Esophagus muscularis mucosa (tissue), 4 donors: Measurements from ENCODE around the gene CNFN. TPM values are rescaled to one million over a fixed set of nuclear protein-coding genes. Genes with fewer than 3 reads are reported as not detected.

Source experiments
- DNase-seq: peaks from one replicate; pipeline ENCODE4 v3.0.0-alpha.2; 2017; ENCODE audit errors: extremely low spot score
- H3K27ac ChIP-seq, 4 donors: fragments of 200-600 bp; sonication (generic); replicated peaks in 1 of 4; 1 replicate in 3 of 4; 2 replicates in 1 of 4; pipeline ENCODE4 v1.5.1; 2016 to 2019; ENCODE audit warnings: mild to moderate bottlenecking in 1 of 4
- H3K27me3 ChIP-seq, 4 donors: fragments of 200-600 bp; sonication (generic); one replicate each; pipeline versions ENCODE4 v1.5.1 to v1.6.0; 2016 to 2019
- H3K36me3 ChIP-seq, 4 donors: fragments of 200-600 bp; sonication (generic); one replicate each; pipeline ENCODE4 v1.5.1; 2016 to 2019
- H3K4me1 ChIP-seq, 4 donors: fragments of 200-600 bp; sonication (generic); one replicate each; pipeline ENCODE4 v1.5.1; 2016 to 2019
- H3K4me3 ChIP-seq, 4 donors: fragments of 200-600 bp; sonication (generic); 1 replicate in 2 of 4; 2 replicates in 2 of 4; pipeline ENCODE4 v1.5.1; 2016 to 2019; ENCODE audit warnings: mild to moderate bottlenecking in 4 of 4, moderate library complexity in 1 of 4
- H3K9me3 ChIP-seq, 4 donors: fragments of 200-600 bp; sonication (generic); 1 replicate in 3 of 4; 2 replicates in 1 of 4; pipeline ENCODE4 v1.5.1; 2016 to 2019
- EP300 ChIP-seq: sonication (generic); formaldehyde crosslinking; IDR thresholded peaks from one replicate; pipeline ENCODE4 v1.6.1; 2017; ENCODE audit warnings: antibody characterized with exemption
- POLR2A ChIP-seq: fragments of 450-650 bp; IDR thresholded peaks from one replicate; pipeline ENCODE4 v1.6.1; 2017; ENCODE audit warnings: antibody characterized with exemption, moderate library complexity, mild to moderate bottlenecking, low read depth
- POLR2AphosphoS5 ChIP-seq, 2 donors: sonication (generic); formaldehyde crosslinking; IDR thresholded peaks; one replicate each; pipeline ENCODE4 v1.6.1; 2017; ENCODE audit warnings: antibody characterized with exemption in 2 of 2
- WGBS: methylation state at CpG from one replicate; pipeline ENCODE4 v1.1.5; 2018; 5-methylcytosine and 5-hydroxymethylcytosine counted together
- intact Hi-C: fragments of 100-400 bp; cut with DNase I; formaldehyde crosslinking; loops from one replicate; pipeline ENCODE4 v1.15.1; 2023
- total RNA-seq, 4 donors: library from RNA; depleted of rRNA; stranded (reverse); fragments of >200 nt; gene quantifications; one replicate each; pipeline versions ENCODE4 v1.1.0 to v1.2.1, GENCODE V29; 2016
- TF ChIP-seq, protein P1 (sequence below), 3 experiments: fragments of 200-600 bp in 2 of 3; fragments of 450-650 bp in 1 of 3; sonication (generic) in 2 of 3; IDR thresholded peaks; one replicate each; pipeline ENCODE4 v1.5.1; 2017 to 2019; ENCODE audit warnings: antibody characterized with exemption in 3 of 3, mild to moderate bottlenecking in 2 of 3, moderate library complexity in 1 of 3

The CNFN gene, protein sequence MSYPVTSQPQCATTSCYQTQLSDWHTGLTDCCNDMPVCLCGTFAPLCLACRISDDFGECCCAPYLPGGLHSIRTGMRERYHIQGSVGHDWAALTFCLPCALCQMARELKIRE
- total RNA-seq = 1 to 10 TPM in 1 of 4 donors, under 1 TPM in 1, not detected in 2; 0.92 to 2.5 TPM

DNA sequence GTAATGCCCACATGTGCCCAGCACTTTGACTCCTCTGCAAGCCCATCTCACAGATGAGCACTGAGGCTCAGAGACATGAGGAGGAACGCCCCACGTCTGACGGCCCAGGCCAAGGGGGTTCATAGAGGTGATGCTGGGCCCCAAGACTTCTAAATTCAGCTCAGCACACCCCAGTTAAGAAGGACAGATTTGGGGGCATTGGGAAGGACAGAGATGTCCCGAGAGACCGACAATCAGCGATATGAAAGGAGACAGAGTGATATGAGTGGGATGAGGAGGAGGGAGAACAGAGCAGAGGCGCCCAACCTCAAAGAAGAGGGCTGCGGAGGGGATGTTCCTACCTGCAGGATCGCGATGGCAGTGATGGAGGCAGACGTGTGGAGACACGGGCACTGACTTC, at the start of gene CNFN:
CNFN (minus strand) TSS at position 399 of the 400 bp plus-strand sequence. CDS start 1,260 bp downstream, outside the sequence.
- Histone ChIP-seq H3K9me3 (no peaks in the 10 kb centered on the region), H3K36me3 (no peaks in the 10 kb centered on the region), H3K4me3 (no peak within 1 kb of the TSS), H3K4me1 (peaks cover 5 to 10% (median 10%) of the 10 kb centered on the region in 4 donors), H3K27ac (no peak within 1 kb of the TSS), H3K27me3 (peaks cover 0 to 64% (median 22%) of the 10 kb centered on the region in 4 donors)
- DNase-seq = no peak
- intact Hi-C loops = no loop called here
- TF ChIP-seq POLR2A (no peak), EP300 (no peak), POLR2AphosphoS5 (IDR thresholded peaks at IDR 0.05) (no peak)
- TF ChIP-seq, protein P1, sequence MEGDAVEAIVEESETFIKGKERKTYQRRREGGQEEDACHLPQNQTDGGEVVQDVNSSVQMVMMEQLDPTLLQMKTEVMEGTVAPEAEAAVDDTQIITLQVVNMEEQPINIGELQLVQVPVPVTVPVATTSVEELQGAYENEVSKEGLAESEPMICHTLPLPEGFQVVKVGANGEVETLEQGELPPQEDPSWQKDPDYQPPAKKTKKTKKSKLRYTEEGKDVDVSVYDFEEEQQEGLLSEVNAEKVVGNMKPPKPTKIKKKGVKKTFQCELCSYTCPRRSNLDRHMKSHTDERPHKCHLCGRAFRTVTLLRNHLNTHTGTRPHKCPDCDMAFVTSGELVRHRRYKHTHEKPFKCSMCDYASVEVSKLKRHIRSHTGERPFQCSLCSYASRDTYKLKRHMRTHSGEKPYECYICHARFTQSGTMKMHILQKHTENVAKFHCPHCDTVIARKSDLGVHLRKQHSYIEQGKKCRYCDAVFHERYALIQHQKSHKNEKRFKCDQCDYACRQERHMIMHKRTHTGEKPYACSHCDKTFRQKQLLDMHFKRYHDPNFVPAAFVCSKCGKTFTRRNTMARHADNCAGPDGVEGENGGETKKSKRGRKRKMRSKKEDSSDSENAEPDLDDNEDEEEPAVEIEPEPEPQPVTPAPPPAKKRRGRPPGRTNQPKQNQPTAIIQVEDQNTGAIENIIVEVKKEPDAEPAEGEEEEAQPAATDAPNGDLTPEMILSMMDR (IDR thresholded peaks at IDR 0.05) = no peak
- WGBS = 56% methylated on average over 12 of the region's 12 CpGs

DNA sequence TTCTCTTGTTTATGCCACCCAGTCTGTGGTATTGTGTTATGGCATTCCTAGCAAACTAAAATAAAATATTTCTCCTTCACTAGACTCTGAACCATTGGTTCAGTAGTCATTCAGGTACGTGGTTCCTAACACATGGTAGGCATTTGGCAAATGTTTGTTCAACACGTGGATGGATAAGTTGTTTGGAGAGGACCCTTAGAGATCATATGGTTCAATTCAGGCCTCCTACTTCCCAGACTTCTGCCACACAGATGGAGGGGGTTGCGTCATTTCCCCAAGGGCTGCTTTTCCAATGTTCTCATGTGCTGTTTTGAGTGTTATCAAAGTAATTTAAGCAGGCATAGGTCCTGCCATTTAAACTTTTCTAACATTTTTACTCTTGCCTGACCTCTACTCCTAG, 45.9 kb upstream of the CNFN start:
- Histone ChIP-seq H3K4me3 (no peak overlapping the region), H3K27ac (no peak overlapping the region), H3K9me3 (no peaks in the 10 kb centered on the region), H3K4me1 (peaks cover 7 to 23% (median 14%) of the 10 kb centered on the region in 4 donors), H3K36me3 (no peaks in the 10 kb centered on the region), H3K27me3 (no peaks in the 10 kb centered on the region)
- 85% methylated on average over 3 of the region's 3 CpGs for WGBS
- DNase-seq = no peak
- TF ChIP-seq EP300 (no peak), POLR2AphosphoS5 (IDR thresholded peaks at IDR 0.05) (no peak), POLR2A (no peak)
- TF ChIP-seq, protein P1 (IDR thresholded peaks at IDR 0.05) = no peak
- intact Hi-C loops = no loop called here

DNA sequence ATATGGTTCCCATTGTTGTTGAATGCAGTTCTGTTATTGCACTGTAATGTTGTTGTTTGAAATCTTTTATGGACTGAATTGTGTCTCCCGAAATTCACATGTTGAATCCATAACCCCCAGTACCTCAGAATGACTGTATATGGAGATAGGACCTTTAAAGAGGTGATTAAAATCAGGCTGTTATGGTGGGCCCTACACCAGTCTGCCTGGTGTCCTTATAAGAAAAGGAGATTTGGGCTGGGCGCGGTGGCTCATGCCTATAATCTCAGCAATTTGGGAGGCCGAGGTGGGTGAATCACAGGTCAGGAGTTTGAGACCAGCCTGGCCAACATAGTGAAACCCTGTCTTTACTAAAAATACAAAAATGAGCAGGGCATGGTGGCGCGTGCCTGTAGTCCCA, 45.2 kb upstream of the CNFN start:
- Histone ChIP-seq H3K27ac (no peak overlapping the region), H3K4me3 (no peak overlapping the region), H3K36me3 (no peaks in the 10 kb centered on the region), H3K27me3 (no peaks in the 10 kb centered on the region), H3K9me3 (no peaks in the 10 kb centered on the region), H3K4me1 (peaks cover 7 to 20% (median 14%) of the 10 kb centered on the region in 4 donors)
- TF ChIP-seq, protein P1 (IDR thresholded peaks at IDR 0.05) = no peak
- TF ChIP-seq POLR2AphosphoS5 (IDR thresholded peaks at IDR 0.05) (no peak), EP300 (no peak), POLR2A (no peak)
- intact Hi-C loops = no loop called here
- no peak for DNase-seq
- 98% methylated on average over 6 of the region's 6 CpGs for WGBS

DNA sequence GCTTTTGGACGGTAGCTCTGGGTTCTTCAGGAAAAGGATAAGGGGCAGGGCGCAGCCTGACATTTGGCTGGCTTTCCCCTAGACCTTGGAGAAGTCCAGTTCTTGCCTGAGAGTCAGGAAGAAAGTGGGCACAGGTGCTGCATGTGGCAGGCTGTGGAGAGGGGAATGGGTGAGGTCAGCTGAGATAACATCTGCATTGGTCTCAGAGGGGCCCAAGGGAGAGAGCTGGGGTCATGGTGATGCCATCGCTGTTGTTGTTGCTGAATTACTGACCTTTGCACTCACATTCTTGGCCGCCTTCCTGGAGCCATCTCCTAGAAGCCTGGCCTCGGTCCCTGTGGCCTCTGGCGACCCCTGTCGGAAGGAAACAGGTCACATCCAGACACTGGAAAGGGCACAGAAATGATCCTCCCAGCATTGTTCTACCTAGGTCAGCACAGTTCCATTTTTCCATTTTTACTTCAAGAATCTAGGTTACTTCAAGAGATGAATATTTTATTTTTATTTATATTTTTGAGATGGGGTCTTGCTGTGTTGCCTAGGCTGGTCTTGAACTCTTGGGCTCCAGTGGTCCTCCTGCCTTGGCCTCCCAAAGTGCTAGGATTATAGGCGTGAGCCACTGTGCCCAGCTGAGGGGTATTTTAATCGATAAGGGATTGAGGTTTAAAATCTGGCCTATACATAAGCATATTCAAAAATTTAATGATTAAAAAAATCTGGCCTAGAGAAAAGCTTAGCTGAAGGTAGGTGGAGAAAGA, 43.6 kb upstream of the CNFN start:
- no peaks in the 10 kb centered on the region for H3K36me3 ChIP-seq
- H3K27me3 ChIP-seq = no peaks in the 10 kb centered on the region
- intact Hi-C loops = no loop called here
- peak overlapping the region in 3 of 4 donors; percentile 4 to 63 (median 16) for H3K27ac ChIP-seq
- H3K4me3 ChIP-seq = no peak overlapping the region
- TF ChIP-seq, protein P1 (IDR thresholded peaks at IDR 0.05) = peak; percentile 40 to 61 (median 48)
- TF ChIP-seq EP300 = no peak
- TF ChIP-seq POLR2AphosphoS5 (IDR thresholded peaks at IDR 0.05) = peak; percentile 61 to 63
- peaks cover 7 to 18% (median 12%) of the 10 kb centered on the region in 4 donors for H3K4me1 ChIP-seq
- no peak for DNase-seq
- WGBS = 53% methylated on average over 9 of the region's 9 CpGs
- no peaks in the 10 kb centered on the region for H3K9me3 ChIP-seq
